GM12878 (cell line): Measurements from ENCODE around the gene BMAL1. TPM values are rescaled to one million over a fixed set of nuclear protein-coding genes. Genes with fewer than 3 reads are reported as not detected.

Source experiments
- ATAC-seq: fragments of 200-7000 bp; cut with Tn5 transposase; 3 replicates; pipeline ENCODE4 v1.9.1; 2020; ENCODE audit warnings: mild to moderate bottlenecking, moderate library complexity
- BruUV-seq: library from RNA; stranded (reverse); fragments of 400-500 nt; replicated peaks from 2 replicates; lab custom pipeline; 2021; lab: Mats Ljungman, UMichigan
- CTCF ChIA-PET: fragments of 300-600 bp; sonication (Branson Sonifier 250); formaldehyde crosslinking; extraction: SDS; loops from one replicate; lab custom pipeline; 2021; ENCODE audit warnings: inconsistent platforms; lab: Yijun Ruan, JAX
- POLR2A ChIA-PET: fragments of 350-600 bp; formaldehyde crosslinking; extraction: SDS; loops from one replicate; lab custom pipeline; 2021; ENCODE audit warnings: inconsistent platforms; lab: Charles Lee
- RAD21 ChIA-PET: fragments of 300-600 bp; sonication (Branson Sonifier 250); formaldehyde crosslinking; loops from one replicate; lab custom pipeline; 2023; ENCODE audit warnings: antibody characterized with exemption; ENCODE audit not compliant: unreplicated experiment; lab: Charles Lee
- SMC1A ChIA-PET: fragments of 300-600 bp; sonication (Branson Sonifier 250); formaldehyde crosslinking; loops from one replicate; lab custom pipeline; 2023; ENCODE audit not compliant: unreplicated experiment, uncharacterized antibody; lab: Charles Lee
- DNase-seq: peaks from one replicate; pipeline ENCODE4 v3.0.0-alpha.2; 2011; ENCODE audit warnings: low read depth, low spot score
- FAIRE-seq: peaks from 3 replicates; lab custom pipeline; 2011; peaks lifted over from hg19 to GRCh38; lab: Jason Lieb, UNC
- H2AFZ ChIP-seq: 2 replicates; pipeline ENCODE4 v1.6.0; 2011; ENCODE audit warnings: low read depth, low read length, control low read depth; ENCODE audit not compliant: control insufficient read depth
- H3K27ac ChIP-seq: 2 replicates; pipeline ENCODE4 v1.5.1; 2011; ENCODE audit warnings: control low read depth; ENCODE audit not compliant: control insufficient read depth, insufficient read depth
- H3K27me3 ChIP-seq, 2 experiments: replicated peaks in 1 of 2; 2 replicates each; pipeline versions ENCODE4 v1.6.0 to v1.6.1; 2011; ENCODE audit warnings: low read length in 1 of 2; ENCODE audit not compliant: control insufficient read depth in 2 of 2, insufficient read depth in 2 of 2
- H3K36me3 ChIP-seq, 2 experiments: 2 replicates each; pipeline ENCODE4 v1.5.1; 2011; ENCODE audit warnings: low read length in 1 of 2; ENCODE audit not compliant: control insufficient read depth in 2 of 2, insufficient read depth in 2 of 2
- H3K4me1 ChIP-seq: 2 replicates; pipeline ENCODE4 v1.6.1; 2011; ENCODE audit warnings: mild to moderate bottlenecking, low read length, moderate library complexity, mixed read lengths; ENCODE audit not compliant: control insufficient read depth, insufficient read depth
- H3K4me2 ChIP-seq: 2 replicates; pipeline ENCODE4 v1.6.0; 2011; ENCODE audit warnings: control low read depth; ENCODE audit not compliant: control insufficient read depth, insufficient read depth
- H3K4me3 ChIP-seq: fragments of 200-600 bp; sonication (generic); 2 replicates; pipeline ENCODE4 v1.5.1; 2016
- H3K79me2 ChIP-seq: 2 replicates; pipeline ENCODE4 v1.6.0; 2011; ENCODE audit warnings: low read length; ENCODE audit not compliant: control insufficient read depth, insufficient read depth
- H3K9ac ChIP-seq: 2 replicates; pipeline ENCODE4 v1.8.0; 2011; ENCODE audit warnings: low read length, control low read depth, mixed read lengths; ENCODE audit not compliant: control insufficient read depth, insufficient read depth
- H3K9me3 ChIP-seq: replicated peaks from 3 replicates; pipeline ENCODE4 v1.5.1; 2011; ENCODE audit warnings: mild to moderate bottlenecking, low read length; ENCODE audit not compliant: control insufficient read depth, insufficient read depth
- H4K20me1 ChIP-seq: 2 replicates; pipeline ENCODE4 v1.6.0; 2011; ENCODE audit not compliant: control insufficient read depth, insufficient read depth
- ATF2 ChIP-seq: IDR thresholded peaks from 2 replicates; pipeline ENCODE4 v1.6.1; 2012; ENCODE audit warnings: low read length, inconsistent platforms
- E2F4 ChIP-seq: IDR thresholded peaks from 2 replicates; pipeline ENCODE4 v1.6.1; 2012; ENCODE audit warnings: low read depth, low read length, improper control_type of control experiment
- E2F8 ChIP-seq: fragments of 450-650 bp; IDR thresholded peaks from 2 replicates; pipeline ENCODE4 v1.6.1; 2018; ENCODE audit warnings: mild to moderate bottlenecking, low read depth, moderate library complexity; ENCODE audit not compliant: partially characterized antibody
- FOXK2 ChIP-seq: fragments of 450-650 bp; IDR thresholded peaks from 2 replicates; pipeline ENCODE4 v1.6.1; 2017; ENCODE audit warnings: mild to moderate bottlenecking, moderate library complexity
- IRF5 ChIP-seq: fragments of 450-650 bp; IDR thresholded peaks from 2 replicates; pipeline ENCODE4 v1.6.1; 2017; ENCODE audit warnings: borderline replicate concordance
- JUNB ChIP-seq: IDR thresholded peaks from 2 replicates; pipeline ENCODE4 v1.6.1; 2016; ENCODE audit warnings: antibody characterized with exemption, mild to moderate bottlenecking
- MAX ChIP-seq: IDR thresholded peaks from 2 replicates; pipeline ENCODE4 v1.6.1; 2012; ENCODE audit warnings: low read depth, low read length, improper control_type of control experiment
- NR2C1 ChIP-seq: fragments of 450-650 bp; IDR thresholded peaks from 2 replicates; pipeline ENCODE4 v1.6.1; 2017; ENCODE audit warnings: antibody characterized with exemption, mild to moderate bottlenecking, moderate library complexity
- NR2C2 ChIP-seq: IDR thresholded peaks from 2 replicates; pipeline ENCODE4 v1.6.1; 2011; ENCODE audit warnings: borderline replicate concordance, low read depth; ENCODE audit not compliant: control insufficient read depth, insufficient read length
- NRF1 ChIP-seq: conservative IDR thresholded peaks from 2 replicates; pipeline ENCODE4 v1.6.1; 2011; ENCODE audit warnings: mild to moderate bottlenecking, low read depth, low read length, improper control_type of control experiment
- PAX8 ChIP-seq: fragments of 450-650 bp; IDR thresholded peaks from 2 replicates; pipeline ENCODE4 v1.6.1; 2017; ENCODE audit warnings: mild to moderate bottlenecking, moderate library complexity
- RAD21 ChIP-seq: IDR thresholded peaks from 2 replicates; pipeline ENCODE4 v1.6.1; 2011; ENCODE audit warnings: mild to moderate bottlenecking, low read depth, low read length, moderate library complexity; ENCODE audit not compliant: insufficient read depth
- RB1 ChIP-seq: fragments of 450-650 bp; formaldehyde crosslinking; IDR thresholded peaks from 2 replicates; pipeline ENCODE4 v1.6.1; 2017; ENCODE audit warnings: mild to moderate bottlenecking, borderline replicate concordance
- SP1 ChIP-seq: IDR thresholded peaks from one replicate; pipeline ENCODE4 v1.6.1; 2011; ENCODE audit warnings: low read depth, low read length
- SREBF1 ChIP-seq: IDR thresholded peaks from 2 replicates; pipeline ENCODE4 v1.6.1; 2012; ENCODE audit warnings: mild to moderate bottlenecking, low read length
- YBX1 ChIP-seq: fragments of 450-650 bp; IDR thresholded peaks from 2 replicates; pipeline ENCODE4 v1.6.1; 2016; ENCODE audit warnings: antibody characterized with exemption
- WGBS: methylation state at CpG from one replicate; pipeline ENCODE4 v1.1.6; 2016; ENCODE audit warnings: low lambda C conversion rate; ENCODE audit not compliant: insufficient replicate concordance, insufficient coverage; ENCODE audit errors: missing lambda C conversion rate; 5-methylcytosine and 5-hydroxymethylcytosine counted together
- in situ Hi-C: fragments of 300-500 bp; cut with MboI; formaldehyde crosslinking; loops from 9 replicates; pipeline ENCODE4 v1.14.3; 2018; ENCODE audit warnings: mixed read lengths
- intact Hi-C: fragments of 100-400 bp; cut with micrococcal nuclease; formaldehyde crosslinking; loops from one replicate; pipeline ENCODE4 v1.14.2; 2022; ENCODE audit not compliant: unreplicated experiment
- polyA plus RNA-seq, 11 experiments: library from polyadenylated mRNA; depleted of rRNA in 4 of 11; unstranded in 6 of 11; stranded (reverse) in 5 of 11; fragments of >200 nt; fragmentation: Nextera tagmentation in 4 of 11; fragmentation: Illumina TruSeq in 1 of 11; extraction: Ambion mirVana in 4 of 11; extraction: Trizol in 1 of 11; gene quantifications; 1 replicate in 1 of 11; 2 replicates in 10 of 11; pipeline versions ENCODE4 v1.2.1 to v1.2.3, GENCODE V29; 2011 to 2016; ENCODE audit warnings: inconsistent platforms in 2 of 11, missing spikeins in 2 of 11, low read depth in 1 of 11
- total RNA-seq, 4 experiments: library from RNA; depleted of rRNA in 3 of 4; stranded (reverse); fragments of >200 nt in 3 of 4; fragmentation: Illumina TruSeq in 1 of 4; extraction: Trizol in 1 of 4; gene quantifications; 2 replicates each; pipeline versions ENCODE4 v1.2.1 to v1.2.3, GENCODE V29; 2013 to 2021

The BMAL1 gene
- total and polyA plus RNA-seq, 10 of the 15 experiments (the other 5 are each of a cell fraction or from before 2014, with no cell fraction given): 3.5 to 40.6 (median 13.6) TPM

- ChIA-PET CTCF (interaction anchor here (1.0 to 2.5 kb wide), 8 partner anchors 9 to 115 kb away, joined by 3 to 12 read pairs (median 6); no protein-coding TSS in a partner anchor), SMC1A (interaction anchor here (0.8 to 2.5 kb wide), 3 partner anchors 9 to 39 kb away, joined by 3 to 11 read pairs (median 4); no protein-coding TSS in a partner anchor), POLR2A (no interaction called here), RAD21 (no interaction called here)
- H3K9ac ChIP-seq: no peak overlapping the region
- no peak for TF ChIP-seq IRF5
- no peak for TF ChIP-seq SP1
- TF ChIP-seq SREBF1: no peak
- no peak for TF ChIP-seq RB1
- no peak for TF ChIP-seq FOXK2
- TF ChIP-seq PAX8: no peak
- no peak for TF ChIP-seq E2F4
- no peak for TF ChIP-seq ATF2
- no peak for TF ChIP-seq NRF1
- no peak for TF ChIP-seq RAD21
- no peak for TF ChIP-seq NR2C2
- TF ChIP-seq E2F8: no peak
- TF ChIP-seq JUNB: no peak
- TF ChIP-seq YBX1: no peak
- no peak for TF ChIP-seq NR2C1
- TF ChIP-seq MAX: no peak
- H3K27ac ChIP-seq: no peak overlapping the region
- H3K4me1 ChIP-seq: peaks cover 8% of the 10 kb centered on the region
- DNase-seq: no peak
- no peaks in the 10 kb centered on the region for H3K27me3 ChIP-seq
- H3K9me3 ChIP-seq: no peaks in the 10 kb centered on the region
- FAIRE-seq: no peak
- no TSS peak for BruUV-seq
- WGBS: 68% methylated on average over 6 of the region's 6 CpGs
- H3K79me2 ChIP-seq: no peaks in the 10 kb centered on the region
- in situ Hi-C loops (no loop called here), intact Hi-C loops (no loop called here)
- H4K20me1 ChIP-seq: no peaks in the 10 kb centered on the region
- no peak overlapping the region for H3K4me2 ChIP-seq
- ATAC-seq: no peak
- peaks cover 4 to 18% of the 10 kb centered on the region in 2 experiments; a peak in 3 of 4 replicates for H3K36me3 ChIP-seq
- no peak overlapping the region for H2AFZ ChIP-seq
- no peak overlapping the region for H3K4me3 ChIP-seq
Observed at GRCh38 chr11:13352711-13353110, 75.1 kb downstream of the BMAL1 start.
